Measurements from ENCODE around the gene AJM1. TPM values are rescaled to one million over a fixed set of nuclear protein-coding genes. Genes with fewer than 3 reads are reported as not detected.

AJM1 gene
- total RNA-seq, 1 donor from 2014 or later, result 7.4 TPM

- no peak for TF ChIP-seq CTCF (IDR thresholded peaks at IDR 0.05)
- H3K4me1 Mint-ChIP-seq (ENCODE audit: low read depth), result peaks cover 6% of the 10 kb centered on the region
- H3K4me3 Mint-ChIP-seq (ENCODE audit: unreplicated experiment), result no peak overlapping the region
- H3K9me3 Mint-ChIP-seq (ENCODE audit: low read depth), result no peaks in the 10 kb centered on the region
- no peak for DNase-seq (ENCODE audit: low spot score)
- H3K27ac Mint-ChIP-seq (ENCODE audit: unreplicated experiment), result no peak overlapping the region
- no peaks in the 10 kb centered on the region for H3K27me3 Mint-ChIP-seq (ENCODE audit: low read depth)
- H3K36me3 Mint-ChIP-seq (ENCODE audit: low read depth), result peaks cover 2% of the 10 kb centered on the region
These were observed 16.7 kb upstream of the AJM1 start for GRCh38 chr9:136825295-136826187.

- no peak for TF ChIP-seq CTCF (IDR thresholded peaks at IDR 0.05)
- Mint-ChIP-seq H3K9me3 (ENCODE audit: low read depth) (no peaks in the 10 kb centered on the region), H3K4me3 (ENCODE audit: unreplicated experiment) (no peak overlapping the region), H3K4me1 (ENCODE audit: low read depth) (peaks cover under 1% of the 10 kb centered on the region), H3K27ac (ENCODE audit: unreplicated experiment) (no peak overlapping the region), H3K36me3 (ENCODE audit: low read depth) (no peaks in the 10 kb centered on the region), H3K27me3 (ENCODE audit: low read depth) (no peaks in the 10 kb centered on the region)
- DNase-seq (ENCODE audit: low spot score), result no peak
These were observed 16.1 kb upstream of the AJM1 start for GRCh38 chr9:136826188-136826541.

GRCh38 chr9:136826703-136827582, 15.3 kb upstream of the AJM1 start:
- Mint-ChIP-seq H3K36me3 (ENCODE audit: low read depth) (no peaks in the 10 kb centered on the region), H3K27ac (ENCODE audit: unreplicated experiment) (no peak overlapping the region), H3K4me3 (ENCODE audit: unreplicated experiment) (no peak overlapping the region), H3K4me1 (ENCODE audit: low read depth) (no peaks in the 10 kb centered on the region), H3K9me3 (ENCODE audit: low read depth) (no peaks in the 10 kb centered on the region), H3K27me3 (ENCODE audit: low read depth) (no peaks in the 10 kb centered on the region)
- no peak for DNase-seq (ENCODE audit: low spot score)
- TF ChIP-seq CTCF (IDR thresholded peaks at IDR 0.05), result no peak

- H3K4me3 Mint-ChIP-seq (ENCODE audit: unreplicated experiment), result no peak overlapping the region
- TF ChIP-seq CTCF (IDR thresholded peaks at IDR 0.05), result no peak
- no peak for DNase-seq (ENCODE audit: low spot score)
- no peak overlapping the region for H3K27ac Mint-ChIP-seq (ENCODE audit: unreplicated experiment)
- no peaks in the 10 kb centered on the region for H3K4me1 Mint-ChIP-seq (ENCODE audit: low read depth)
- no peaks in the 10 kb centered on the region for H3K9me3 Mint-ChIP-seq (ENCODE audit: low read depth)
- no peaks in the 10 kb centered on the region for H3K27me3 Mint-ChIP-seq (ENCODE audit: low read depth)
- no peaks in the 10 kb centered on the region for H3K36me3 Mint-ChIP-seq (ENCODE audit: low read depth)
These were observed 14.3 kb upstream of the AJM1 start for GRCh38 chr9:136827794-136828473.
